Endodermal cell (in vitro differentiated cells): ENCODE results near the gene ABCC1. TPM values are rescaled to one million over a fixed set of nuclear protein-coding genes. Genes with fewer than 3 reads are reported as not detected.

Experiments
- DNase-seq: peaks from one replicate; pipeline ENCODE4 v3.0.0-alpha.2; 2017
- H3K27ac ChIP-seq: 2 replicates; pipeline ENCODE4 v1.5.1; 2013; ENCODE audit warnings: mild to moderate bottlenecking, low read depth, low read length, moderate library complexity
- H3K27me3 ChIP-seq: 2 replicates; pipeline ENCODE4 v1.6.1; 2013; ENCODE audit warnings: mild to moderate bottlenecking, low read length, moderate library complexity; ENCODE audit not compliant: insufficient read depth, control insufficient read depth, poor library complexity, severe bottlenecking
- H3K36me3 ChIP-seq: 2 replicates; pipeline ENCODE4 v1.7.0; 2013; ENCODE audit warnings: mild to moderate bottlenecking, low read length, moderate library complexity; ENCODE audit not compliant: control insufficient read depth, insufficient read depth
- H3K4me1 ChIP-seq: one replicate; pipeline ENCODE4 v1.7.0; 2013; ENCODE audit warnings: low read length; ENCODE audit not compliant: control insufficient read depth, insufficient read depth
- H3K4me3 ChIP-seq: 2 replicates; pipeline ENCODE4 v1.5.1; 2013; ENCODE audit warnings: mild to moderate bottlenecking, low read length, moderate library complexity
- H3K9ac ChIP-seq: 2 replicates; pipeline ENCODE4 v1.6.1; 2013; ENCODE audit warnings: mild to moderate bottlenecking, low read length, moderate library complexity; ENCODE audit not compliant: poor library complexity, severe bottlenecking; ENCODE audit errors: extremely low read depth
- H3K9me3 ChIP-seq: 2 replicates; pipeline ENCODE4 v1.6.1; 2013; ENCODE audit warnings: mild to moderate bottlenecking, low read length, moderate library complexity; ENCODE audit not compliant: control insufficient read depth
- H3K27ac Mint-ChIP-seq: 2 replicates; pipeline ENCODE4 v1.8.0; 2020; ENCODE audit warnings: mixed read lengths
- H3K27me3 Mint-ChIP-seq: 2 replicates; pipeline ENCODE4 v1.8.0; 2021; ENCODE audit warnings: mild to moderate bottlenecking, mixed read lengths; ENCODE audit not compliant: insufficient read depth
- H3K36me3 Mint-ChIP-seq: 2 replicates; pipeline ENCODE4 v1.8.0; 2020; ENCODE audit warnings: low read depth, mixed read lengths
- H3K4me1 Mint-ChIP-seq: 2 replicates; pipeline ENCODE4 v1.8.0; 2020; ENCODE audit warnings: mixed read lengths
- H3K4me3 Mint-ChIP-seq: 2 replicates; pipeline ENCODE4 v1.8.0; 2020; ENCODE audit warnings: mild to moderate bottlenecking, moderate library complexity, mixed read lengths
- H3K9me3 Mint-ChIP-seq: 2 replicates; pipeline ENCODE4 v1.8.0; 2020; ENCODE audit warnings: mild to moderate bottlenecking, mixed read lengths
- CTCF ChIP-seq: fragments of 200-600 bp; sonication (generic); conservative IDR thresholded peaks from 2 replicates; pipeline ENCODE4 v1.5.0; 2021; ENCODE audit warnings: antibody characterized with exemption, mild to moderate bottlenecking
- WGBS, 2 experiments: methylation state at CpG; one replicate each; pipeline versions ENCODE4 v1.1.5 to v1.1.7; 2013; ENCODE audit warnings: missing lambda C conversion rate in 2 of 2, mixed read lengths in 1 of 2; ENCODE audit not compliant: insufficient coverage in 1 of 2, insufficient read length in 1 of 2; 5-methylcytosine and 5-hydroxymethylcytosine counted together
- total RNA-seq, 2 donors: library from RNA; stranded (reverse); fragmentation: NEBNext Ultra II Directional in 1 of 2; extraction: Animal tissue kit (Norgen Biotek cat#: 25700) in 1 of 2; gene quantifications; 2 replicates in 1 of 2; 3 replicates in 1 of 2; pipeline ENCODE4 v1.2.1, GENCODE V29; 2021

ABCC1 gene
- total RNA-seq, 2 donors from 2014 or later = 47.1 to 51.2 TPM

DNA sequence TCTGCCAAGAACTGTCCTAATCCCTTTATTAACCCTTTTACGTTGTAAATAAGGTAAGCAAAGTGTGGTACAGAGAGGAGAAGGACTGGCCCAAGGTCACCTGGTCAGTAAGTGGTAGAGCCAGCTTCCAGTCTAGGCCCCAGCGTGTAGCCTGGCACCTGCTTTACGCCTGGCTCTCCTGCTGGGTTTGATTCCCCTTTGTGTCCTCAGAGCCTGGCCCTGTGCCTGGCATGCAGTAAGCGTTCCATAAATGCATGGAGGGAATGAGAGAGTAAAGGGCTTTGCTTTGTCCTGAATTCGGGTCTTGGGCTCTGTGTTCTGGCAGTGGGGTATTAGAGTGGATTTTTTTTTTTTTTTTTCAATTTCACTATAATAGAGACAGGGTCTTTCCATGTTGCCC is 62.7 kb downstream of the ABCC1 start:
- Histone ChIP-seq H3K4me1 (no peaks in the 10 kb centered on the region), H3K9me3 (no peaks in the 10 kb centered on the region), H3K27me3 (no peaks in the 10 kb centered on the region), H3K9ac (no peak overlapping the region), H3K36me3 (peaks cover 19% of the 10 kb centered on the region), H3K27ac (no peak overlapping the region), H3K4me3 (no peak overlapping the region)
- TF ChIP-seq CTCF = no peak
- WGBS, 2 experiments = 93% methylated on average over 4 of the region's 5 CpGs; no CpG with 5 or more reads in 1 of the 2 experiments
- H3K4me3 Mint-ChIP-seq = no peak overlapping the region
- H3K27me3 Mint-ChIP-seq = no peaks in the 10 kb centered on the region
- no peak for DNase-seq
- H3K4me1 Mint-ChIP-seq = no peaks in the 10 kb centered on the region
- H3K36me3 Mint-ChIP-seq = peaks cover 46% of the 10 kb centered on the region
- H3K27ac Mint-ChIP-seq = no peak overlapping the region
- H3K9me3 Mint-ChIP-seq = no peaks in the 10 kb centered on the region

DNA sequence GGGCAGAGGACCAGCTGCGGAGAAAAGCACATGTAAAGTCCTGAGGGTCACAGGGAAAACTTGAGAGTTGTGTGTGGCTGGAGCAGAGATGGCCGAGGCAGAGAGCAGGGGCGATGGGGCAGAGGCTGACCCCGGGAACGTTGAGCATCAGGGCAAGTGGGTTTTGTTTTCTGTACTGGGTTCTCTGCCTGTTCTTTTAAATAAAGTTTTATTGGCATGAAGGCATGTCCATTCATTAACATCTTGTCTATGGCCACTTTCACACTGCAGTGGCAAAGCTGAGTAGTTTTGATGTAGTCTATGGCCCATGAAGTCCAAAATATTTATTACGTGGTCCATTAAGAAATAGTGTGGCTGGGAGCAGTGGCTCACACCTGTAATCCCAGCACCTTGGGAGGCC is 64.4 kb downstream of the ABCC1 start:
- H3K27ac Mint-ChIP-seq = no peak overlapping the region
- WGBS, 2 experiments = 93 to 98% methylated on average over 6 of the region's 6 CpGs
- no peak for TF ChIP-seq CTCF
- Histone ChIP-seq H3K9ac (no peak overlapping the region), H3K4me1 (no peaks in the 10 kb centered on the region), H3K9me3 (no peaks in the 10 kb centered on the region), H3K27me3 (no peaks in the 10 kb centered on the region), H3K36me3 (peaks cover 24% of the 10 kb centered on the region), H3K27ac (no peak overlapping the region), H3K4me3 (no peak overlapping the region)
- H3K9me3 Mint-ChIP-seq = no peaks in the 10 kb centered on the region
- no peaks in the 10 kb centered on the region for H3K4me1 Mint-ChIP-seq
- peaks cover 58% of the 10 kb centered on the region for H3K36me3 Mint-ChIP-seq
- DNase-seq = no peak
- H3K27me3 Mint-ChIP-seq = no peaks in the 10 kb centered on the region
- no peak overlapping the region for H3K4me3 Mint-ChIP-seq

GRCh38 chr16:16014329-16015224 is 65.2 kb downstream of the ABCC1 start:
- Histone ChIP-seq H3K27ac (no peak overlapping the region), H3K9ac (no peak overlapping the region), H3K4me3 (no peak overlapping the region), H3K27me3 (no peaks in the 10 kb centered on the region), H3K4me1 (no peaks in the 10 kb centered on the region), H3K36me3 (peaks cover 27% of the 10 kb centered on the region), H3K9me3 (no peaks in the 10 kb centered on the region)
- no peak for DNase-seq
- 78 to 86% methylated on average over 6 to 14 of the region's 14 CpGs for WGBS, 2 experiments
- no peak for TF ChIP-seq CTCF
- H3K4me3 Mint-ChIP-seq = no peak overlapping the region
- no peaks in the 10 kb centered on the region for H3K9me3 Mint-ChIP-seq
- H3K4me1 Mint-ChIP-seq = no peaks in the 10 kb centered on the region
- peaks cover 59% of the 10 kb centered on the region for H3K36me3 Mint-ChIP-seq
- H3K27ac Mint-ChIP-seq = no peak overlapping the region
- no peaks in the 10 kb centered on the region for H3K27me3 Mint-ChIP-seq
